ENCODE measurements around the gene LRCH1. TPM values are rescaled to one million over a fixed set of nuclear protein-coding genes. Genes with fewer than 3 reads are reported as not detected.

LRCH1 gene
- total and polyA plus RNA-seq, 2 experiments from 2014 or later: 3.9 to 9.2 TPM

- no peaks in the 10 kb centered on the region for H4K20me1 ChIP-seq (replicated peaks; ENCODE audit: insufficient read depth)
- no peak overlapping the region for H3K4me3 Mint-ChIP-seq
- peaks cover 11% of the 10 kb centered on the region for H3K4me1 Mint-ChIP-seq
- no peak overlapping the region for H3K27ac ChIP-seq (ENCODE audit: low read depth)
- no peak overlapping the region for H3K4me2 ChIP-seq
- no peak for ATAC-seq
- H3K9me2 ChIP-seq (ENCODE audit: insufficient read depth): no peaks in the 10 kb centered on the region
- no peaks in the 10 kb centered on the region for H3F3A ChIP-seq (replicated peaks; ENCODE audit: low read depth)
- no peak for DNase-seq (ENCODE audit: low spot score)
- no peaks in the 10 kb centered on the region for H3K27me3 Mint-ChIP-seq (ENCODE audit: insufficient read depth, low read depth, poor library complexity)
- no peaks in the 10 kb centered on the region for H3K36me3 ChIP-seq (ENCODE audit: insufficient read depth)
- H3K36me3 Mint-ChIP-seq (ENCODE audit: low read depth): no peaks in the 10 kb centered on the region
- H3K4me3 ChIP-seq: no peak overlapping the region
- no peak overlapping the region for H2AFZ ChIP-seq
- H3K27me3 ChIP-seq (ENCODE audit: insufficient read depth): no peaks in the 10 kb centered on the region
- no peaks in the 10 kb centered on the region for H3K9me3 Mint-ChIP-seq
- TF ChIP-seq JUNB (IDR thresholded peaks at IDR 0.05; ENCODE audit: unreplicated experiment) (no peak), CREB1 (CRISPR knock-in tag; IDR thresholded peaks at IDR 0.05; ENCODE audit: low read depth) (no peak), POLR2AphosphoS5 (IDR thresholded peaks at IDR 0.05; ENCODE audit: low read depth) (no peak), ZNF331 (CRISPR knock-in tag; IDR thresholded peaks at IDR 0.05; ENCODE audit: low read depth) (no peak), ZNF462 (CRISPR knock-in tag; IDR thresholded peaks at IDR 0.05) (no peak), EZH2 (IDR thresholded peaks at IDR 0.05; ENCODE audit: low read depth, unreplicated experiment) (no peak), STAT1 (IDR thresholded peaks at IDR 0.05; ENCODE audit: unreplicated experiment) (no peak), ZNF114 (CRISPR knock-in tag; IDR thresholded peaks at IDR 0.05) (no peak), NANOG (IDR thresholded peaks at IDR 0.05; ENCODE audit: borderline replicate concordance) (no peak), EZH2phosphoT487 (IDR thresholded peaks at IDR 0.05; ENCODE audit: unreplicated experiment) (no peak), ETS1 (IDR thresholded peaks at IDR 0.05) (no peak)
- TF ChIP-seq, protein P1, sequence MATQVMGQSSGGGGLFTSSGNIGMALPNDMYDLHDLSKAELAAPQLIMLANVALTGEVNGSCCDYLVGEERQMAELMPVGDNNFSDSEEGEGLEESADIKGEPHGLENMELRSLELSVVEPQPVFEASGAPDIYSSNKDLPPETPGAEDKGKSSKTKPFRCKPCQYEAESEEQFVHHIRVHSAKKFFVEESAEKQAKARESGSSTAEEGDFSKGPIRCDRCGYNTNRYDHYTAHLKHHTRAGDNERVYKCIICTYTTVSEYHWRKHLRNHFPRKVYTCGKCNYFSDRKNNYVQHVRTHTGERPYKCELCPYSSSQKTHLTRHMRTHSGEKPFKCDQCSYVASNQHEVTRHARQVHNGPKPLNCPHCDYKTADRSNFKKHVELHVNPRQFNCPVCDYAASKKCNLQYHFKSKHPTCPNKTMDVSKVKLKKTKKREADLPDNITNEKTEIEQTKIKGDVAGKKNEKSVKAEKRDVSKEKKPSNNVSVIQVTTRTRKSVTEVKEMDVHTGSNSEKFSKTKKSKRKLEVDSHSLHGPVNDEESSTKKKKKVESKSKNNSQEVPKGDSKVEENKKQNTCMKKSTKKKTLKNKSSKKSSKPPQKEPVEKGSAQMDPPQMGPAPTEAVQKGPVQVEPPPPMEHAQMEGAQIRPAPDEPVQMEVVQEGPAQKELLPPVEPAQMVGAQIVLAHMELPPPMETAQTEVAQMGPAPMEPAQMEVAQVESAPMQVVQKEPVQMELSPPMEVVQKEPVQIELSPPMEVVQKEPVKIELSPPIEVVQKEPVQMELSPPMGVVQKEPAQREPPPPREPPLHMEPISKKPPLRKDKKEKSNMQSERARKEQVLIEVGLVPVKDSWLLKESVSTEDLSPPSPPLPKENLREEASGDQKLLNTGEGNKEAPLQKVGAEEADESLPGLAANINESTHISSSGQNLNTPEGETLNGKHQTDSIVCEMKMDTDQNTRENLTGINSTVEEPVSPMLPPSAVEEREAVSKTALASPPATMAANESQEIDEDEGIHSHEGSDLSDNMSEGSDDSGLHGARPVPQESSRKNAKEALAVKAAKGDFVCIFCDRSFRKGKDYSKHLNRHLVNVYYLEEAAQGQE (IDR thresholded peaks at IDR 0.05; ENCODE audit: unreplicated experiment): no peak
- TF ChIP-seq, protein P2, sequence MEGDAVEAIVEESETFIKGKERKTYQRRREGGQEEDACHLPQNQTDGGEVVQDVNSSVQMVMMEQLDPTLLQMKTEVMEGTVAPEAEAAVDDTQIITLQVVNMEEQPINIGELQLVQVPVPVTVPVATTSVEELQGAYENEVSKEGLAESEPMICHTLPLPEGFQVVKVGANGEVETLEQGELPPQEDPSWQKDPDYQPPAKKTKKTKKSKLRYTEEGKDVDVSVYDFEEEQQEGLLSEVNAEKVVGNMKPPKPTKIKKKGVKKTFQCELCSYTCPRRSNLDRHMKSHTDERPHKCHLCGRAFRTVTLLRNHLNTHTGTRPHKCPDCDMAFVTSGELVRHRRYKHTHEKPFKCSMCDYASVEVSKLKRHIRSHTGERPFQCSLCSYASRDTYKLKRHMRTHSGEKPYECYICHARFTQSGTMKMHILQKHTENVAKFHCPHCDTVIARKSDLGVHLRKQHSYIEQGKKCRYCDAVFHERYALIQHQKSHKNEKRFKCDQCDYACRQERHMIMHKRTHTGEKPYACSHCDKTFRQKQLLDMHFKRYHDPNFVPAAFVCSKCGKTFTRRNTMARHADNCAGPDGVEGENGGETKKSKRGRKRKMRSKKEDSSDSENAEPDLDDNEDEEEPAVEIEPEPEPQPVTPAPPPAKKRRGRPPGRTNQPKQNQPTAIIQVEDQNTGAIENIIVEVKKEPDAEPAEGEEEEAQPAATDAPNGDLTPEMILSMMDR (conservative IDR thresholded peaks at IDR 0.05; ENCODE audit: low read depth in 2 of 2): no peak
- H3K4me1 ChIP-seq (ENCODE audit: insufficient read depth): peaks cover 12% of the 10 kb centered on the region; the same call in 1 of the 2 replicates
- no peak overlapping the region for H3K27ac Mint-ChIP-seq
- H3K79me2 ChIP-seq (replicated peaks; ENCODE audit: insufficient read depth): no peaks in the 10 kb centered on the region
Measured at GRCh38 chr13:46716821-46717220, 163.9 kb downstream of the LRCH1 start.
